WTC11 (cell line): ENCODE measurements around the gene CPEB3. TPM values are rescaled to one million over a fixed set of nuclear protein-coding genes. Genes with fewer than 3 reads are reported as not detected.
"Not testable (repeated sequence)": the region's sequence is repeated elsewhere in the genome, so short reads cannot be mapped to it uniquely, and the experiment has no call there.

Experiments used
- ATAC-seq: fragments of 200-7000 bp; cut with Tn5 transposase; 2 replicates; pipeline ENCODE4 v1.10.0; 2021; ENCODE audit warnings: mild to moderate bottlenecking, moderate library complexity
- CTCF ChIA-PET: fragments of 300-600 bp; sonication (Branson Sonifier 250); formaldehyde crosslinking; loops from one replicate; lab custom pipeline; 2021; ENCODE audit warnings: antibody characterized with exemption; lab: Charles Lee
- POLR2A ChIA-PET: fragments of 350-600 bp; sonication (Branson Sonifier 250); formaldehyde crosslinking; loops from one replicate; lab custom pipeline; 2021; ENCODE audit warnings: antibody characterized with exemption; lab: Charles Lee
- DNase-seq: peaks from one replicate; pipeline ENCODE4 v3.0.0; 2021; ENCODE audit warnings: low spot score
- H3K27ac Mint-ChIP-seq: 2 replicates; pipeline ENCODE4 v1.8.0; 2021; ENCODE audit warnings: mixed read lengths
- H3K27me3 Mint-ChIP-seq: 2 replicates; pipeline ENCODE4 v1.8.0; 2021; ENCODE audit warnings: low read depth, mild to moderate bottlenecking, moderate library complexity, mixed read lengths
- H3K36me3 Mint-ChIP-seq: 2 replicates; pipeline ENCODE4 v1.8.0; 2021; ENCODE audit warnings: mixed read lengths
- H3K4me1 Mint-ChIP-seq: 2 replicates; pipeline ENCODE4 v1.8.0; 2022; ENCODE audit warnings: mixed read lengths
- H3K4me3 Mint-ChIP-seq: 2 replicates; pipeline ENCODE4 v1.8.0; 2021; ENCODE audit warnings: mild to moderate bottlenecking, moderate library complexity, mixed read lengths
- H3K9me3 Mint-ChIP-seq: 2 replicates; pipeline ENCODE4 v1.8.0; 2021; ENCODE audit warnings: mixed read lengths
- CREM ChIP-seq: sonication (generic); formaldehyde crosslinking; IDR thresholded peaks from 2 replicates; pipeline ENCODE4 v1.8.1; 2022; ENCODE audit warnings: mild to moderate bottlenecking, missing genetic modification reagents, moderate library complexity
- ESRRA ChIP-seq: sonication (generic); formaldehyde crosslinking; IDR thresholded peaks from 2 replicates; pipeline ENCODE4 v1.8.1; 2022; ENCODE audit warnings: mild to moderate bottlenecking, missing genetic modification reagents, borderline replicate concordance
- FOXK1 ChIP-seq: sonication (generic); formaldehyde crosslinking; IDR thresholded peaks from 2 replicates; pipeline ENCODE4 v1.8.0; 2022; ENCODE audit warnings: mild to moderate bottlenecking, moderate library complexity, missing genetic modification reagents
- GABPB1 ChIP-seq: sonication (generic); formaldehyde crosslinking; IDR thresholded peaks from 2 replicates; pipeline ENCODE4 v1.8.1; 2023; ENCODE audit warnings: mild to moderate bottlenecking, missing genetic modification reagents
- JUN ChIP-seq: sonication (generic); formaldehyde crosslinking; IDR thresholded peaks from 2 replicates; pipeline ENCODE4 v1.8.0; 2023; ENCODE audit warnings: mild to moderate bottlenecking, missing genetic modification reagents
- KAT7 ChIP-seq: sonication (generic); formaldehyde crosslinking; IDR thresholded peaks from 2 replicates; pipeline ENCODE4 v1.8.1; 2023; ENCODE audit warnings: missing genetic modification reagents, mild to moderate bottlenecking, borderline replicate concordance
- NFYB ChIP-seq: sonication (generic); formaldehyde crosslinking; conservative IDR thresholded peaks from 2 replicates; pipeline ENCODE4 v1.8.0; 2022; ENCODE audit warnings: low read depth, missing genetic modification reagents
- SOX15 ChIP-seq: fragments of 250-450 bp; sonication (Bioruptor Pico); IDR thresholded peaks from 2 replicates; pipeline ENCODE4 v1.9.0; 2021; ENCODE audit warnings: mild to moderate bottlenecking
- SP1 ChIP-seq: sonication (generic); formaldehyde crosslinking; conservative IDR thresholded peaks from 2 replicates; pipeline ENCODE4 v1.8.1; 2022; ENCODE audit warnings: missing genetic modification reagents
- TEAD4 ChIP-seq: sonication (generic); formaldehyde crosslinking; IDR thresholded peaks from 2 replicates; pipeline ENCODE4 v1.8.0; 2022; ENCODE audit warnings: mild to moderate bottlenecking, missing genetic modification reagents
- TP53 ChIP-seq: sonication (generic); formaldehyde crosslinking; IDR thresholded peaks from 2 replicates; pipeline ENCODE4 v1.8.1; 2023; ENCODE audit warnings: mild to moderate bottlenecking, missing genetic modification reagents
- total RNA-seq: library from RNA; stranded (reverse); gene quantifications from 3 replicates; pipeline ENCODE4 v1.2.3, GENCODE V29; 2021
- TF ChIP-seq, protein P1 (sequence below): fragments of 200-600 bp; IDR thresholded peaks from 2 replicates; pipeline ENCODE4 v1.8.0; 2022; ENCODE audit warnings: antibody characterized with exemption
- TF ChIP-seq, protein P2 (sequence below): sonication (generic); formaldehyde crosslinking; IDR thresholded peaks from 2 replicates; pipeline ENCODE4 v1.8.0; 2022; ENCODE audit warnings: missing genetic modification reagents
- TF ChIP-seq, protein P3 (sequence below): sonication (generic); formaldehyde crosslinking; IDR thresholded peaks from 2 replicates; pipeline ENCODE4 v1.8.1; 2023; ENCODE audit warnings: mild to moderate bottlenecking, missing genetic modification reagents, moderate library complexity
- TF ChIP-seq, protein P4 (sequence below): sonication (generic); formaldehyde crosslinking; IDR thresholded peaks from 2 replicates; pipeline ENCODE4 v1.8.1; 2022; ENCODE audit warnings: low read depth, mild to moderate bottlenecking, moderate library complexity, missing genetic modification reagents, borderline replicate concordance

Gene CPEB3
- total RNA-seq, 1 experiment from 2014 or later = 2.4 TPM

DNA sequence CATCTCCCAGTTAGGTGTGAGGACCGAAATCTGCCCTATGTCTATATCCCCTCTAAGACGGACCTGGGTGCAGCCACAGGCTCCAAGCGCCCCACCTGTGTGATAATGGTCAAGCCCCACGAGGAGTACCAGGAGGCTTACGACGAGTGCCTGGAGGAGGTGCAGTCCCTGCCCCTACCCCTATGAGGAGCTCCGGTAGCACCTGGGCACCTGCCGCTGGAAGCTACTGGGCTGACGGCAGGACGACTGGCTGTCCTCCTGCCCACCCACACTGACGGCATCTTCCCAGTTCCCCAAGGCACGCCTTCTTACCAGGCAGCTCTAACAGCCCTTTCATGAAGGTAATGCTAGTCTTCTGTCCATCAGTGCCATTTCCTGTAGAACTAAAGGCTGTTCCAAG is 74.3 kb downstream of the CPEB3 start:
- H3K36me3 Mint-ChIP-seq = not testable (repeated sequence)
- peak; percentile 100 for ATAC-seq
- CTCF ChIA-PET = interaction anchor here (0.6 to 4.1 kb wide), 22 partner anchors 9 to 216 kb away, joined by 3 to 21 read pairs (median 4); partner anchors contain the start of genes CPEB3 and MARCHF5

DNA sequence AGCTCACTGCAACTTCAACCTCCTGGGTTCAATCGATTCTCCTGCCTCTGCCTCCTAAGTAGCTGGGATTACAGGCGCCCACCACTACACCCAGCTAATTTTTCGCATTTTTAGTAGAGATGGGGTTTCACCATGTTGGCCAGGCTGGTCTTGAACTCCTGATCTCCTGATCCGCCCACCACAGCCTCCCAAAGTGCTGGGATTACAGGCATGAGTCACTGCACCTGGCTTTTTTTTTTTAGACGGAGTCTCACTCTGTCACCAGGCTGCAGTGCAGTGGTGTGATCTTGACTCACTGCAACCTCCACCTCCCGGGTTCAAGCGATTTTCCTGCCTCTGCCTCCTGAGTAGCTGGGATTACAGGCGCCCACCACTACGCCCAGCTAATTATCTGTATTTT is 75.7 kb downstream of the CPEB3 start:
- DNase-seq, H3K36me3 Mint-ChIP-seq, H3K9me3 Mint-ChIP-seq, POLR2A ChIA-PET, ATAC-seq, H3K4me3 Mint-ChIP-seq, H3K27ac Mint-ChIP-seq, H3K27me3 Mint-ChIP-seq: not testable (repeated sequence)
- H3K4me1 Mint-ChIP-seq = peaks cover 11% of the 10 kb centered on the region
- CTCF ChIA-PET = interaction anchor here (4.1 kb wide), 1 partner anchor 75 kb away, joined by 21 read pairs; the partner anchor contains the start of genes CPEB3 and MARCHF5

More for the DNA sequence above, 74.3 kb downstream of the CPEB3 start:
- H3K9me3 Mint-ChIP-seq, H3K27ac Mint-ChIP-seq, H3K27me3 Mint-ChIP-seq, H3K4me3 Mint-ChIP-seq: not testable (repeated sequence)
- POLR2A ChIA-PET = interaction anchor here (0.7 kb wide), 1 partner anchor 24 kb away, joined by 4 read pairs; no protein-coding TSS in a partner anchor
- TF ChIP-seq, protein P1, sequence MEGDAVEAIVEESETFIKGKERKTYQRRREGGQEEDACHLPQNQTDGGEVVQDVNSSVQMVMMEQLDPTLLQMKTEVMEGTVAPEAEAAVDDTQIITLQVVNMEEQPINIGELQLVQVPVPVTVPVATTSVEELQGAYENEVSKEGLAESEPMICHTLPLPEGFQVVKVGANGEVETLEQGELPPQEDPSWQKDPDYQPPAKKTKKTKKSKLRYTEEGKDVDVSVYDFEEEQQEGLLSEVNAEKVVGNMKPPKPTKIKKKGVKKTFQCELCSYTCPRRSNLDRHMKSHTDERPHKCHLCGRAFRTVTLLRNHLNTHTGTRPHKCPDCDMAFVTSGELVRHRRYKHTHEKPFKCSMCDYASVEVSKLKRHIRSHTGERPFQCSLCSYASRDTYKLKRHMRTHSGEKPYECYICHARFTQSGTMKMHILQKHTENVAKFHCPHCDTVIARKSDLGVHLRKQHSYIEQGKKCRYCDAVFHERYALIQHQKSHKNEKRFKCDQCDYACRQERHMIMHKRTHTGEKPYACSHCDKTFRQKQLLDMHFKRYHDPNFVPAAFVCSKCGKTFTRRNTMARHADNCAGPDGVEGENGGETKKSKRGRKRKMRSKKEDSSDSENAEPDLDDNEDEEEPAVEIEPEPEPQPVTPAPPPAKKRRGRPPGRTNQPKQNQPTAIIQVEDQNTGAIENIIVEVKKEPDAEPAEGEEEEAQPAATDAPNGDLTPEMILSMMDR = peak; percentile 34
- DNase-seq = peak; percentile 85
- H3K4me1 Mint-ChIP-seq = peaks cover 21% of the 10 kb centered on the region

DNA sequence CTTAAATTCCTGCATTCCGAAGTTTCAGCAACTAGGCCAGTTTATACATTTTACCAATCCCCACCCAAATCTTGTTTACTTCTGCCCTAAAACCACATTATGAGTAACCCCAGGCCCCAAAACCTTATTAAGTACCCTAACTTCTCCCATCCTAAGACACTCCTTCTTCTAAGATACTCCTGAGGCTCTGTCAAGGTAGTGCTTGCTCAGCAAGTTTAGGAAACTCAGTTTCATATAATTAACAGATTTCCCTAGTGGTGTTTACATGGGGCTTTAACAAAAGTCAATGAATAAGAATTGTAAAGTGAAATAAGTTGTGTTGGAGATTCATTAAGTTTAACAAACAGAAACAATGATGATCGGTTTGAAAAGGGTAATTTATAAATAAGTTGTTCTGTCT is 77.8 kb downstream of the CPEB3 start:
- H3K36me3 Mint-ChIP-seq = no peaks in the 10 kb centered on the region
- no peaks in the 10 kb centered on the region for H3K9me3 Mint-ChIP-seq
- ChIA-PET CTCF (no interaction called here), POLR2A (no interaction called here)
- TF ChIP-seq KAT7 (CRISPR knock-in tag) = no peak
- H3K27ac Mint-ChIP-seq = no peak overlapping the region
- ATAC-seq = no peak
- H3K4me3 Mint-ChIP-seq = no peak overlapping the region
- H3K27me3 Mint-ChIP-seq = no peaks in the 10 kb centered on the region
- DNase-seq = no peak
- H3K4me1 Mint-ChIP-seq = peaks cover 7% of the 10 kb centered on the region; the same call in 1 of the 2 replicates

DNA sequence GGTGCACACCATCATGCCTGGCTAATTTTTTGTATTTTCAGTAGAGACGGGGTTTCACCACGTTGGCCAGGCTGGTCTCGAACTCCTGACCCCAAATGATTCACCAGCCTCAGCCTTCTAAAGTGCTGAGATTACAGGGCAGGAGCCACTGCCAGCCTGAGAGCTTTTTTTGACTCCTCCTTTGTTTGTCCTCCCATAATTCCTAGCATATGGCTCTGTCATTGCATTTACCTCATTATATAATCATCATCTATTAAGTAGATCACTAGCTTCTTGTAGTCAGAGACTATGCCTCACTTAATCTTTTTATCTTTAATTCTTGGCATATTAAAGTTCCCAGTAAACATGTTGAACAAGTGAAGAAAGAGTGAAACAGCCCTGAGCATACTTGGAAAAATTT is 82.1 kb downstream of the CPEB3 start:
- ChIA-PET CTCF (interaction anchor here (0.6 kb wide), 1 partner anchor 226 kb away, joined by 3 read pairs; no protein-coding TSS in a partner anchor), POLR2A (no interaction called here)
- Mint-ChIP-seq H3K27me3 (no peaks in the 10 kb centered on the region), H3K9me3 (no peaks in the 10 kb centered on the region), H3K4me1 (0 out of 2 replicates have a peak, but pooled peaks cover 3% of the 10 kb centered on the region), H3K27ac (no peak overlapping the region), H3K4me3 (no peak overlapping the region), H3K36me3 (no peaks in the 10 kb centered on the region)
- no peak for TF ChIP-seq SP1 (CRISPR knock-in tag)
- no peak for TF ChIP-seq SOX15
- TF ChIP-seq, protein P2, sequence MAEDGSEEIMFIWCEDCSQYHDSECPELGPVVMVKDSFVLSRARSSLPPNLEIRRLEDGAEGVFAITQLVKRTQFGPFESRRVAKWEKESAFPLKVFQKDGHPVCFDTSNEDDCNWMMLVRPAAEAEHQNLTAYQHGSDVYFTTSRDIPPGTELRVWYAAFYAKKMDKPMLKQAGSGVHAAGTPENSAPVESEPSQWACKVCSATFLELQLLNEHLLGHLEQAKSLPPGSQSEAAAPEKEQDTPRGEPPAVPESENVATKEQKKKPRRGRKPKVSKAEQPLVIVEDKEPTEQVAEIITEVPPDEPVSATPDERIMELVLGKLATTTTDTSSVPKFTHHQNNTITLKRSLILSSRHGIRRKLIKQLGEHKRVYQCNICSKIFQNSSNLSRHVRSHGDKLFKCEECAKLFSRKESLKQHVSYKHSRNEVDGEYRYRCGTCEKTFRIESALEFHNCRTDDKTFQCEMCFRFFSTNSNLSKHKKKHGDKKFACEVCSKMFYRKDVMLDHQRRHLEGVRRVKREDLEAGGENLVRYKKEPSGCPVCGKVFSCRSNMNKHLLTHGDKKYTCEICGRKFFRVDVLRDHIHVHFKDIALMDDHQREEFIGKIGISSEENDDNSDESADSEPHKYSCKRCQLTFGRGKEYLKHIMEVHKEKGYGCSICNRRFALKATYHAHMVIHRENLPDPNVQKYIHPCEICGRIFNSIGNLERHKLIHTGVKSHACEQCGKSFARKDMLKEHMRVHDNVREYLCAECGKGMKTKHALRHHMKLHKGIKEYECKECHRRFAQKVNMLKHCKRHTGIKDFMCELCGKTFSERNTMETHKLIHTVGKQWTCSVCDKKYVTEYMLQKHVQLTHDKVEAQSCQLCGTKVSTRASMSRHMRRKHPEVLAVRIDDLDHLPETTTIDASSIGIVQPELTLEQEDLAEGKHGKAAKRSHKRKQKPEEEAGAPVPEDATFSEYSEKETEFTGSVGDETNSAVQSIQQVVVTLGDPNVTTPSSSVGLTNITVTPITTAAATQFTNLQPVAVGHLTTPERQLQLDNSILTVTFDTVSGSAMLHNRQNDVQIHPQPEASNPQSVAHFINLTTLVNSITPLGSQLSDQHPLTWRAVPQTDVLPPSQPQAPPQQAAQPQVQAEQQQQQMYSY (CRISPR knock-in tag) = no peak
- TF ChIP-seq TEAD4 (CRISPR knock-in tag) = no peak
- no peak for TF ChIP-seq CREM (CRISPR knock-in tag)
- TF ChIP-seq FOXK1 (CRISPR knock-in tag) = no peak
- TF ChIP-seq TP53 = no peak
- TF ChIP-seq ESRRA (CRISPR knock-in tag) = no peak
- TF ChIP-seq, protein P3, sequence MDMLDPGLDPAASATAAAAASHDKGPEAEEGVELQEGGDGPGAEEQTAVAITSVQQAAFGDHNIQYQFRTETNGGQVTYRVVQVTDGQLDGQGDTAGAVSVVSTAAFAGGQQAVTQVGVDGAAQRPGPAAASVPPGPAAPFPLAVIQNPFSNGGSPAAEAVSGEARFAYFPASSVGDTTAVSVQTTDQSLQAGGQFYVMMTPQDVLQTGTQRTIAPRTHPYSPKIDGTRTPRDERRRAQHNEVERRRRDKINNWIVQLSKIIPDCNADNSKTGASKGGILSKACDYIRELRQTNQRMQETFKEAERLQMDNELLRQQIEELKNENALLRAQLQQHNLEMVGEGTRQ = no peak
- TF ChIP-seq, protein P4, sequence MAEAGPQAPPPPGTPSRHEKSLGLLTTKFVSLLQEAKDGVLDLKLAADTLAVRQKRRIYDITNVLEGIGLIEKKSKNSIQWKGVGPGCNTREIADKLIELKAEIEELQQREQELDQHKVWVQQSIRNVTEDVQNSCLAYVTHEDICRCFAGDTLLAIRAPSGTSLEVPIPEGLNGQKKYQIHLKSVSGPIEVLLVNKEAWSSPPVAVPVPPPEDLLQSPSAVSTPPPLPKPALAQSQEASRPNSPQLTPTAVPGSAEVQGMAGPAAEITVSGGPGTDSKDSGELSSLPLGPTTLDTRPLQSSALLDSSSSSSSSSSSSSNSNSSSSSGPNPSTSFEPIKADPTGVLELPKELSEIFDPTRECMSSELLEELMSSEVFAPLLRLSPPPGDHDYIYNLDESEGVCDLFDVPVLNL (CRISPR knock-in tag) = no peak
- no peak for TF ChIP-seq GABPB1 (CRISPR knock-in tag)
- no peak for TF ChIP-seq JUN (CRISPR knock-in tag)
- TF ChIP-seq, protein P1 = no peak
- TF ChIP-seq NFYB = no peak
- DNase-seq (no peak), ATAC-seq (no peak)
